Panc1 (cell line): ENCODE results near the gene CATSPERB.
A peak's percentile ranks its signal among the peaks of the same experiment; 100 is the strongest.

ENCODE experiments used
- CTCF ChIP-seq: fragments of 450-650 bp; IDR thresholded peaks from 2 replicates; pipeline ENCODE4 v1.5.1; 2017; ENCODE audit warnings: mild to moderate bottlenecking
- REST ChIP-seq, 2 experiments: IDR thresholded peaks; 2 replicates each; pipeline ENCODE4 v1.6.1; 2011 to 2012; ENCODE audit warnings: low read depth in 2 of 2, control low read depth in 1 of 2, low read length in 1 of 2, mild to moderate bottlenecking in 1 of 2, moderate library complexity in 1 of 2; ENCODE audit not compliant: insufficient read depth in 1 of 2

GRCh38 chr14:91649930-91650329, 82.0 kb downstream of the CATSPERB start:
- TF ChIP-seq CTCF (peak; percentile 42; the same call in 1 of the 2 replicates), REST (IDR thresholded peaks at IDR 0.05; ENCODE audit: insufficient read depth in 1 of 2, low read depth in 2 of 2, low read length in 1 of 2) (no peak)
